Uterus (tissue), 4 donors: ENCODE measurements around the gene AGBL5. TPM values are rescaled to one million over a fixed set of nuclear protein-coding genes. Genes with fewer than 3 reads are reported as not detected.

ENCODE experiments used
- DNase-seq, 2 donors: peaks; one replicate each; pipeline ENCODE4 v3.0.0-alpha.2; 2019 to 2020
- H3K27ac ChIP-seq, 2 donors: fragments of 200-600 bp; sonication (generic); 1 replicate in 1 of 2; 2 replicates in 1 of 2; pipeline ENCODE4 v1.5.1; 2016 to 2018
- H3K27me3 ChIP-seq, 2 donors: fragments of 200-600 bp; sonication (generic); one replicate each; pipeline ENCODE4 v1.5.1; 2018 to 2019; ENCODE audit warnings: control low read depth in 1 of 2
- H3K36me3 ChIP-seq, 2 donors: fragments of 200-600 bp; sonication (generic); one replicate each; pipeline ENCODE4 v1.5.1; 2019; ENCODE audit warnings: control low read depth in 1 of 2
- H3K4me1 ChIP-seq, 2 donors: fragments of 200-600 bp; sonication (generic); one replicate each; pipeline ENCODE4 v1.5.1; 2018 to 2019; ENCODE audit warnings: control low read depth in 1 of 2
- H3K4me3 ChIP-seq, 2 donors: fragments of 200-600 bp; sonication (generic); 1 replicate in 1 of 2; 2 replicates in 1 of 2; pipeline ENCODE4 v1.5.1; 2018 to 2019; ENCODE audit warnings: mild to moderate bottlenecking in 1 of 2
- H3K9me3 ChIP-seq, 2 donors: fragments of 200-600 bp; sonication (generic); one replicate each; pipeline ENCODE4 v1.5.1; 2019; ENCODE audit warnings: control low read depth in 1 of 2
- CTCF ChIP-seq, 4 experiments: fragments of 200-600 bp in 2 of 4; fragments of 450-650 bp in 2 of 4; sonication (generic) in 2 of 4; IDR thresholded peaks; one replicate each; pipeline ENCODE4 v1.5.1; 2016 to 2019; ENCODE audit warnings: antibody characterized with exemption in 4 of 4, mild to moderate bottlenecking in 2 of 4, moderate library complexity in 1 of 4
- POLR2A ChIP-seq, 2 donors: fragments of 450-650 bp; IDR thresholded peaks; one replicate each; pipeline ENCODE4 v1.6.1; 2016; ENCODE audit warnings: antibody characterized with exemption in 2 of 2, mild to moderate bottlenecking in 1 of 2, moderate library complexity in 1 of 2
- intact Hi-C: fragments of 100-400 bp; cut with DNase I; formaldehyde crosslinking; loops from one replicate; pipeline ENCODE4 v1.15.1; 2023; ENCODE audit warnings: low total_unique reads
- total RNA-seq, 4 donors: library from RNA; depleted of rRNA in 3 of 4; stranded (reverse); fragments of >200 nt in 3 of 4; gene quantifications; one replicate each; pipeline versions ENCODE4 v1.1.0 to v1.2.4, GENCODE V29; 2014 to 2023
- donor health status: DM: yes; HTN: yes; CAD: no.

AGBL5 gene
- total RNA-seq, 4 donors from 2014 or later, result 0.77 to 26.2 (median 10.8) TPM

DNA sequence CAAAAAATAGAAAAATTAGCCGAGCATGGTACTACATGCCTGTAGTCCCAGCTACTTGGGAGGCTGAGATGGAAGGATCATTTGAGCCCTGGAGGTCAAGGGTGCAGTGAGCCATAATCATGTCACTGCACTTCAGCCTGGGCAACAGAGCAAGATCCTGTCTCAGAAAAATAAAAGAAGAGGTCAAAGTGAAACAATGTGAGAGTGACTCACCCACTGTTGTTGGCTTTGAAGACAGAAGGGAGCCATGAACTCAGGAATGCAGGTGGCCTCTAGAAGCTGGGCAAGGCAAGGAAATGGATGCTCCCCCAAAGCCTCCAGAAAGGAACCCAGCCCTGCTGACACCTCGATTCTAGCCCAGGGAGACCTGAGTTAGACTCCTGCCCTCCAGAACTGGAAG, 22.4 kb upstream of the AGBL5 start:
- no peaks in the 10 kb centered on the region for H3K27me3 ChIP-seq
- no peaks in the 10 kb centered on the region for H3K9me3 ChIP-seq
- no peaks in the 10 kb centered on the region for H3K36me3 ChIP-seq
- H3K27ac ChIP-seq, result no peak overlapping the region
- no peak for TF ChIP-seq CTCF (IDR thresholded peaks at IDR 0.05)
- no peak for TF ChIP-seq POLR2A (IDR thresholded peaks at IDR 0.05)
- DNase-seq, result no peak
- intact Hi-C loops, result no loop called here
- peaks cover 0 to 6% of the 10 kb centered on the region in 2 donors for H3K4me1 ChIP-seq
- H3K4me3 ChIP-seq, result no peak overlapping the region

DNA sequence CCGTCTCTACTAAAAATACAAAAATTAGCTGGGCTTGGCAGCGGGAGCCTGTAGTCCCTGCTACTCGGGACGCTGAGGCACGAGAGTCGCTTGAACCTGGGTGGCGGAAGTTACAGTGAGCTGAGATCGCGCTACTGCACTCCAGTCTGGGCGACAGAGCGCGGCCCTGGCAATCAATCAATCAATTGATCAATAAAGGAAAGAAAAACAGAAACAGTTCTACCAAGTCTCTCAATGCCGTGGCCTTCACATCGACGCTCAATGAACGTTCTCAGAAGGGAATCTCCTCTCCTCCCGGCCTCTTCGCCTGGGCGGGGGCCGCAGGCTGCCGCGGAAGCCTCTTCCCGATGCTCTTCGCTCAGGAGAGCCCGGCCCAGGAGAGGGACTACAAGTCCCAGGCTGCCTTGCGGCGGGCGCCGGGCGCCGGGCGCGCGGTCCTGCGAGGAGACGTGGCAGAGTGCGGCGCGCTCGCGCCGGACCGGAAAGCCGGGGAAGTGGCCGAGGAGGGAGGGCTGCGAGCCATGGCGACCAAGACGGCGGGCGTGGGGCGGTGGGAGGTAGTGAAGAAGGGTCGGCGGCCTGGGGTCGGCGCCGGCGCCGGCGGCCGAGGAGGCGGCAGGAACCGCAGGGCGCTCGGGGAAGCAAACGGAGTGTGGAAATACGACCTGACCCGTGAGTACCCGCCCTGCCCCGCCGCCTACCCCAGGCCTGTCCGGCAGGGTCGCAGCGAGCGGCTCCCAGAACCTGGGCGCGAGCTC, 18.8 kb upstream of the AGBL5 start, which contains the start of gene TMEM214:
TSS of gene TMEM214 (plus strand) at position 471 of the 758 bp plus-strand sequence. CDS start at position 522, 51 bp downstream.
- no peaks in the 10 kb centered on the region for H3K36me3 ChIP-seq
- DNase-seq, result peak; percentile 86 to 90
- peaks cover 0 to 11% of the 10 kb centered on the region in 2 donors for H3K4me1 ChIP-seq
- no peaks in the 10 kb centered on the region for H3K9me3 ChIP-seq
- no peaks in the 10 kb centered on the region for H3K27me3 ChIP-seq
- peak within 1 kb of the TSS; percentile 89 to 97 for H3K4me3 ChIP-seq
- intact Hi-C loops, result no loop called here
- H3K27ac ChIP-seq, result peak within 1 kb of the TSS; percentile 83 to 91
- TF ChIP-seq POLR2A (IDR thresholded peaks at IDR 0.05) (peak; percentile 59 to 82), CTCF (IDR thresholded peaks at IDR 0.05) (peak in 1 of 4 experiments; percentile 28)

DNA sequence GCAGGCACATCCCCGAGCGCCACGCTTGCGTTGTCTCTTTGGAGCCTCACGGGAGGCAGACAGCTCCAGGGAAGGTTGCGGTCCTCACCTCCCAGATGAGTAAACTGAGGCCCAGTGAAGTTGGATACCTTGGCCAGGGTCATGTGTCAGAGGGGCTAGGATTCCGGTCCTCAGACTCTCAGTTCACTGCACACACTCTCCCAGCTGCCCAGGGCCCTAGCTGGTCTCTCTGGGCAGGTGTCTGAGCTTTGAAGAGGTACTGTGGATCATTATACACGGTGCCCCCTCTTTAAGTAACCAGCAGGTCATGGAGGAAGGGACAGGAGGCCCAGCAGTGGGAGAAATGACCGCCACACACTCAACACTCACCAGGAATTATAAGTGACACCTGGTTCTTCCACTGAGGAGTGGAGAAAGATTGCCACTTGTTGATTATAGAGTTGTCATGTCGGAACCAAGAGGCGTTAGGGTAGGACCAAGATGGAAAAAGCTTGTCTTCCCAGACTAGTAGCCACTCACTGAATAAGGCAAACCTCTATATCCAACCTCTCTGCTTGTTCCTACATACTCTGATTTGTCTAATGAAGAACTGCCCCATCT, 18.1 kb upstream of the AGBL5 start:
- Histone ChIP-seq H3K4me3 (peak overlapping the region; percentile 89 to 97), H3K27ac (peak overlapping the region; percentile 83 to 91), H3K9me3 (no peaks in the 10 kb centered on the region), H3K27me3 (no peaks in the 10 kb centered on the region), H3K36me3 (no peaks in the 10 kb centered on the region), H3K4me1 (peaks cover 0 to 11% of the 10 kb centered on the region in 2 donors)
- TF ChIP-seq POLR2A (IDR thresholded peaks at IDR 0.05) (no peak), CTCF (IDR thresholded peaks at IDR 0.05) (no peak)
- intact Hi-C loops, result no loop called here
- no peak for DNase-seq

DNA sequence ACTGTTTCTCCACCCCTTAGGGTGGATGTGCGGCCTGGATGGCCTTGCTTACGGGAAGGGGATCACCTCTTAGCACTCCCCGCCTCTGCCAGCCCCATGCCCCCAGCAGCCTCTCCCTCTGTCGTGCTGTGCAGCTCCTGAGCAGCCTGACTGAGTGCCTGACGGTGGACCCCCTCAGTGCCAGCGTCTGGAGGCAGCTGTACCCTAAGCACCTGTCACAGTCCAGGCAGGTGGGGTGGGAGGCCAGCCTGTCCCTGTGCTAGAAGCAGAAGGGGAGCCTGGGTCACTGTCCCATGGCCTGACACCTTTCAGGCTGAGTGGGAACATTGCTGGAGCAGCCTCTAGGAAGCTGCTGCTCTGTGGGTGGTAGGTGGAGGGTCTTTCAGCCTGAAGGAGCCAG, 13.5 kb upstream of the AGBL5 start:
- no peak overlapping the region for H3K4me3 ChIP-seq
- no peak for DNase-seq
- peaks cover 0 to 11% of the 10 kb centered on the region in 2 donors for H3K4me1 ChIP-seq
- intact Hi-C loops, result no loop called here
- H3K9me3 ChIP-seq, result no peaks in the 10 kb centered on the region
- H3K27ac ChIP-seq, result no peak overlapping the region
- H3K36me3 ChIP-seq, result no peaks in the 10 kb centered on the region
- TF ChIP-seq POLR2A (IDR thresholded peaks at IDR 0.05) (no peak), CTCF (IDR thresholded peaks at IDR 0.05) (no peak)
- H3K27me3 ChIP-seq, result no peaks in the 10 kb centered on the region
